Liver (tissue), 9 donors: ENCODE measurements around the gene LRRC36. TPM values are rescaled to one million over a fixed set of nuclear protein-coding genes. Genes with fewer than 3 reads are reported as not detected.

Experiments used
- DNase-seq: peaks from one replicate; pipeline ENCODE4 v3.0.0-alpha.2; 2017; ENCODE audit warnings: low spot score
- H3K27ac ChIP-seq, 2 donors: one replicate each; pipeline ENCODE4 v1.7.0; 2013; ENCODE audit warnings: inconsistent platforms in 2 of 2, low read length in 2 of 2, control low read depth in 1 of 2, low read depth in 1 of 2, mild to moderate bottlenecking in 1 of 2
- H3K27me3 ChIP-seq, 4 donors: one replicate each; pipeline versions ENCODE4 v1.6.1 to v1.7.0; 2013; ENCODE audit warnings: low read length in 3 of 4, inconsistent platforms in 1 of 4, mild to moderate bottlenecking in 1 of 4, moderate library complexity in 1 of 4; ENCODE audit not compliant: control insufficient read depth in 4 of 4, insufficient read depth in 4 of 4
- H3K36me3 ChIP-seq, 4 donors: one replicate each; pipeline versions ENCODE4 v1.6.1 to v1.7.0; 2013; ENCODE audit warnings: low read length in 3 of 4, mild to moderate bottlenecking in 3 of 4, low read depth in 1 of 4, moderate library complexity in 1 of 4; ENCODE audit not compliant: control insufficient read depth in 4 of 4, insufficient read depth in 3 of 4
- H3K4me1 ChIP-seq, 4 donors: one replicate each; pipeline versions ENCODE4 v1.6.1 to v1.7.0; 2013; ENCODE audit warnings: low read length in 3 of 4, mild to moderate bottlenecking in 3 of 4, moderate library complexity in 1 of 4; ENCODE audit not compliant: control insufficient read depth in 4 of 4, insufficient read depth in 4 of 4
- H3K4me3 ChIP-seq, 3 donors: one replicate each; pipeline versions ENCODE4 v1.6.1 to v1.7.0; 2013; ENCODE audit warnings: low read length in 3 of 3, control low read depth in 1 of 3, low read depth in 1 of 3, mild to moderate bottlenecking in 1 of 3
- H3K9ac ChIP-seq, 2 donors: one replicate each; pipeline ENCODE4 v1.7.0; 2013; ENCODE audit warnings: low read length in 2 of 2, mild to moderate bottlenecking in 2 of 2, moderate library complexity in 2 of 2, control low read depth in 1 of 2, low read depth in 1 of 2
- H3K9me3 ChIP-seq, 4 donors: one replicate each; pipeline versions ENCODE4 v1.6.1 to v1.7.0; 2013; ENCODE audit warnings: low read length in 3 of 4; ENCODE audit not compliant: control insufficient read depth in 4 of 4
- CTCF ChIP-seq: fragments of 150-350 bp; IDR thresholded peaks from 2 replicates; pipeline ENCODE4 v1.5.1; 2017; ENCODE audit warnings: improper control_type of control experiment, low read depth, low read length; ENCODE audit not compliant: missing input control
- EGR1 ChIP-seq, 2 donors: IDR thresholded peaks; 2 replicates each; pipeline ENCODE4 v1.6.1; 2016 to 2018; ENCODE audit warnings: antibody characterized with exemption in 2 of 2, low read depth in 2 of 2
- FOXA1 ChIP-seq: IDR thresholded peaks from 2 replicates; pipeline ENCODE4 v1.6.1; 2016; ENCODE audit warnings: antibody characterized with exemption
- FOXA2 ChIP-seq: IDR thresholded peaks from 2 replicates; pipeline ENCODE4 v1.6.1; 2016; ENCODE audit warnings: antibody characterized with exemption
- GABPA ChIP-seq, 2 donors: IDR thresholded peaks in 1 of 2; conservative IDR thresholded peaks in 1 of 2; 2 replicates each; pipeline ENCODE4 v1.6.1; 2016; ENCODE audit warnings: antibody characterized with exemption in 2 of 2, mild to moderate bottlenecking in 1 of 2, moderate library complexity in 1 of 2
- HNF4G ChIP-seq: IDR thresholded peaks from 2 replicates; pipeline ENCODE4 v1.6.1; 2016; ENCODE audit warnings: antibody characterized with exemption
- JUND ChIP-seq, 2 donors: IDR thresholded peaks; 2 replicates each; pipeline ENCODE4 v1.6.1; 2016; ENCODE audit warnings: antibody characterized with exemption in 2 of 2
- MAX ChIP-seq: IDR thresholded peaks from 2 replicates; pipeline ENCODE4 v1.6.1; 2016; ENCODE audit warnings: antibody characterized with exemption
- NR2F2 ChIP-seq: IDR thresholded peaks from 2 replicates; pipeline ENCODE4 v1.6.1; 2016; ENCODE audit warnings: antibody characterized with exemption
- REST ChIP-seq: IDR thresholded peaks from 2 replicates; pipeline ENCODE4 v1.6.1; 2016; ENCODE audit warnings: antibody characterized with exemption, mild to moderate bottlenecking
- SP1 ChIP-seq: IDR thresholded peaks from 2 replicates; pipeline ENCODE4 v1.6.1; 2018; ENCODE audit warnings: antibody characterized with exemption, mild to moderate bottlenecking
- TAF1 ChIP-seq: conservative IDR thresholded peaks from 2 replicates; pipeline ENCODE4 v1.6.1; 2016; ENCODE audit warnings: antibody characterized with exemption, mild to moderate bottlenecking
- YY1 ChIP-seq: IDR thresholded peaks from 2 replicates; pipeline ENCODE4 v1.6.1; 2016; ENCODE audit warnings: antibody characterized with exemption, mild to moderate bottlenecking
- ZBTB33 ChIP-seq: IDR thresholded peaks from 2 replicates; pipeline ENCODE4 v1.6.1; 2016; ENCODE audit warnings: antibody characterized with exemption
- WGBS: extraction: QIAGEN DNeasy Blood & Tissue Kit; methylation state at CpG from one replicate; pipeline ENCODE4 v1.1.7; 2013; 5-methylcytosine and 5-hydroxymethylcytosine counted together
- polyA plus RNA-seq, 2 donors: library from polyadenylated mRNA; stranded (reverse) in 1 of 2; unstranded in 1 of 2; fragments of 200-250 nt in 1 of 2; fragments of >200 nt in 1 of 2; fragmentation: Nextera tagmentation in 1 of 2; extraction: Ambion mirVana in 1 of 2; gene quantifications; one replicate each; pipeline versions ENCODE4 v1.2.1 to v1.2.3, GENCODE V29; 2013 to 2015
- total RNA-seq, 2 donors: library from RNA; depleted of rRNA; stranded (reverse); fragments of >200 nt; gene quantifications; one replicate each; pipeline ENCODE4 v1.2.3, GENCODE V29; 2014
- donor health status: healthy.
- donor health status: healthy.
- donor health status: healthy.
- donor health status: healthy.
- donor health status: healthy.

The LRRC36 gene
- total and polyA plus RNA-seq, 4 donors = 0.08 TPM; not detected in 3

- Histone ChIP-seq H3K27ac (no peak overlapping the region), H3K4me1 (peaks cover 0 to 2% (median 0%) of the 10 kb centered on the region in 4 donors), H3K4me3 (no peak overlapping the region), H3K36me3 (no peaks in the 10 kb centered on the region), H3K9ac (no peak overlapping the region), H3K27me3 (no peaks in the 10 kb centered on the region), H3K9me3 (no peaks in the 10 kb centered on the region)
- no peak for TF ChIP-seq EGR1 (IDR thresholded peaks at IDR 0.05; ENCODE audit: low read depth in 2 of 2)
- no peak for TF ChIP-seq HNF4G
- no peak for TF ChIP-seq JUND (IDR thresholded peaks at IDR 0.05)
- no peak for TF ChIP-seq CTCF
- TF ChIP-seq YY1 = no peak
- no peak for TF ChIP-seq SP1
- TF ChIP-seq FOXA1 = no peak
- no peak for TF ChIP-seq ZBTB33
- TF ChIP-seq REST = no peak
- TF ChIP-seq GABPA (IDR thresholded peaks at IDR 0.05 in 1 of 2, conservative IDR thresholded peaks at IDR 0.05 in 1 of 2) = no peak
- no peak for TF ChIP-seq TAF1
- TF ChIP-seq FOXA2 = no peak
- TF ChIP-seq NR2F2 = no peak
- 84% methylated on average over 3 of the region's 3 CpGs for WGBS
- DNase-seq = no peak
These were observed 34.4 kb downstream of the LRRC36 start for GRCh38 chr16:67361038-67361437.

- no peaks in the 10 kb centered on the region for H3K9me3 ChIP-seq
- TF ChIP-seq REST (no peak), YY1 (no peak), MAX (no peak), FOXA2 (no peak), FOXA1 (no peak), SP1 (no peak)
- H3K9ac ChIP-seq = no peak overlapping the region
- no peaks in the 10 kb centered on the region for H3K27me3 ChIP-seq
- no peaks in the 10 kb centered on the region for H3K36me3 ChIP-seq
- no peak for DNase-seq
- H3K4me1 ChIP-seq = peaks cover 0 to 2% (median 0%) of the 10 kb centered on the region in 4 donors
- no peak overlapping the region for H3K27ac ChIP-seq
- H3K4me3 ChIP-seq = no peak overlapping the region
These were observed 38.1 kb downstream of the LRRC36 start for GRCh38 chr16:67364600-67365235.
